Uterus (tissue), 2 donors: ENCODE measurements around the gene DTNA.
"Not testable (repeated sequence)": the region's sequence is repeated elsewhere in the genome, so short reads cannot be mapped to it uniquely, and the experiment has no call there.

Source experiments
- POLR2A ChIP-seq, 2 donors: fragments of 450-650 bp; IDR thresholded peaks; one replicate each; pipeline ENCODE4 v1.6.1; 2016; ENCODE audit warnings: antibody characterized with exemption in 2 of 2, mild to moderate bottlenecking in 1 of 2, moderate library complexity in 1 of 2
- TF ChIP-seq, protein P1 (sequence below), 4 experiments: fragments of 200-600 bp in 2 of 4; fragments of 450-650 bp in 2 of 4; sonication (generic) in 2 of 4; IDR thresholded peaks; one replicate each; pipeline ENCODE4 v1.5.1; 2016 to 2019; ENCODE audit warnings: antibody characterized with exemption in 4 of 4, mild to moderate bottlenecking in 2 of 4, moderate library complexity in 1 of 4

DNA sequence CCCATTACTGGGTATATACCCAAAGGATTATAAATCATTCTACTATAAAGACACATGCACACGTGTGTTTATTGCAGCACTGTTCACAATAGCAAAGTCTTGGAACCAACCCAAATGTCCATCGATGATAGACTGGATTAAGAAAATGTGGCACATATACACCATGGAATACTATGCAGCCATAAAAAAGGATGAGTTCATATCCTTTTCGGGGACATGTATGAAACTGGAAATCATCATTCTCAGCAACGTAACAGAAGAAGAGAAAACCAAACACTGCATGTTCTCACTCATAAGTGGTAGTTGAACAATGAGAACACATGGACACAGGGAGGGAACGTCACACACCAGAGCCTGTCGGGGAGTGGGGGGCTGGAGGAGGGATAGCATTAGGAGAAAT is 15.6 kb downstream of the DTNA start:
- TF ChIP-seq, protein P1, sequence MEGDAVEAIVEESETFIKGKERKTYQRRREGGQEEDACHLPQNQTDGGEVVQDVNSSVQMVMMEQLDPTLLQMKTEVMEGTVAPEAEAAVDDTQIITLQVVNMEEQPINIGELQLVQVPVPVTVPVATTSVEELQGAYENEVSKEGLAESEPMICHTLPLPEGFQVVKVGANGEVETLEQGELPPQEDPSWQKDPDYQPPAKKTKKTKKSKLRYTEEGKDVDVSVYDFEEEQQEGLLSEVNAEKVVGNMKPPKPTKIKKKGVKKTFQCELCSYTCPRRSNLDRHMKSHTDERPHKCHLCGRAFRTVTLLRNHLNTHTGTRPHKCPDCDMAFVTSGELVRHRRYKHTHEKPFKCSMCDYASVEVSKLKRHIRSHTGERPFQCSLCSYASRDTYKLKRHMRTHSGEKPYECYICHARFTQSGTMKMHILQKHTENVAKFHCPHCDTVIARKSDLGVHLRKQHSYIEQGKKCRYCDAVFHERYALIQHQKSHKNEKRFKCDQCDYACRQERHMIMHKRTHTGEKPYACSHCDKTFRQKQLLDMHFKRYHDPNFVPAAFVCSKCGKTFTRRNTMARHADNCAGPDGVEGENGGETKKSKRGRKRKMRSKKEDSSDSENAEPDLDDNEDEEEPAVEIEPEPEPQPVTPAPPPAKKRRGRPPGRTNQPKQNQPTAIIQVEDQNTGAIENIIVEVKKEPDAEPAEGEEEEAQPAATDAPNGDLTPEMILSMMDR (IDR thresholded peaks at IDR 0.05): not testable (repeated sequence)
- TF ChIP-seq POLR2A (IDR thresholded peaks at IDR 0.05): not testable (repeated sequence)
